Pancreas (tissue), 10 donors: Measurements from ENCODE around the gene C3orf22. TPM values are rescaled to one million over a fixed set of nuclear protein-coding genes. Genes with fewer than 3 reads are reported as not detected.

Source experiments
- ATAC-seq, 4 donors: fragments of 200-7000 bp; cut with Tn5 transposase; one replicate each; pipeline versions ENCODE4 v1.8.0 to v1.9.1; 2020; ENCODE audit warnings: mild to moderate bottlenecking in 4 of 4, moderate library complexity in 4 of 4
- DNase-seq, 6 donors: peaks; one replicate each; pipeline ENCODE4 v3.0.0-alpha.2; 2020
- FAIRE-seq: peaks from 2 replicates; lab custom pipeline; 2012; peaks lifted over from hg19 to GRCh38; lab: Jason Lieb, UNC
- H3K27ac ChIP-seq, 4 donors: fragments of 200-600 bp; sonication (generic); 1 replicate in 3 of 4; 2 replicates in 1 of 4; pipeline versions ENCODE4 v1.5.0 to v1.8.0; 2020
- H3K27me3 ChIP-seq, 4 donors: fragments of 200-600 bp; one replicate each; pipeline ENCODE4 v1.8.0; 2021
- H3K36me3 ChIP-seq, 3 donors: fragments of 200-600 bp; sonication (generic) in 1 of 3; one replicate each; pipeline versions ENCODE4 v1.5.0 to v1.8.0; 2020 to 2021
- H3K4me1 ChIP-seq, 3 donors: fragments of 200-600 bp; one replicate each; pipeline ENCODE4 v1.8.0; 2021
- H3K4me3 ChIP-seq, 4 donors: fragments of 200-600 bp; sonication (generic) in 2 of 4; one replicate each; pipeline versions ENCODE4 v1.5.0 to v1.8.0; 2020 to 2021
- H3K9me3 ChIP-seq, 4 donors: fragments of 200-600 bp; one replicate each; pipeline ENCODE4 v1.8.0; 2021
- CTCF ChIP-seq, 4 donors: fragments of 200-600 bp; sonication (generic) in 3 of 4; IDR thresholded peaks; one replicate each; pipeline versions ENCODE4 v1.5.0 to v1.8.0; 2021; ENCODE audit warnings: antibody characterized with exemption in 4 of 4
- WGBS, 2 donors: extraction: QIAGEN DNeasy Blood & Tissue Kit; methylation state at CpG; one replicate each; pipeline ENCODE4 v1.1.7; 2013; 5-methylcytosine and 5-hydroxymethylcytosine counted together
- intact Hi-C, 3 donors: fragments of 100-400 bp; cut with DNase I; formaldehyde crosslinking; loops; one replicate each; pipeline versions ENCODE4 v1.11.1 to v1.14.2; 2022
- polyA plus RNA-seq, 2 donors: library from polyadenylated mRNA; stranded (reverse); fragments of 200-250 nt; gene quantifications; one replicate each; pipeline ENCODE4 v1.2.3, GENCODE V29; 2013
- total RNA-seq, 6 donors: library from RNA; stranded (reverse); fragmentation: NEBNext Ultra II Directional in 4 of 6; extraction: Animal tissue kit (Norgen Biotek cat#: 25700) in 4 of 6; gene quantifications; one replicate each; pipeline versions ENCODE4 v1.2.1 to v1.2.4, GENCODE V29; 2021 to 2023
- donor health status: healthy with polysubstance abuse.
- donor health status: DM: no; HTN: no; CAD: no; lungs with moderate emphysema.
- donor health status: DM: no; HTN: no; CAD: no.
- donor health status: control.
- donor health status: control.
- donor health status: Bipolar disorder and iron deficiency.
- donor health status: DM: yes; HTN: yes; CAD: no.
- donor health status: DM: no; HTN: no; CAD: no.
- donor health status: DM: no; HTN: no; CAD: no.
- donor health status: DM: yes; HTN: yes; CAD: no.

The C3orf22 gene
- total and polyA plus RNA-seq, 8 donors = 0.09 TPM; not detected in 7

GRCh38 chr3:126547721-126548120, 11.0 kb downstream of the C3orf22 start:
- ATAC-seq (no peak), FAIRE-seq (no peak), DNase-seq (no peak)
- intact Hi-C loops = no loop called here
- WGBS, 2 donors = 48 to 60% methylated on average over 1 of the region's 1 CpG
- Histone ChIP-seq H3K27ac (no peak overlapping the region), H3K36me3 (no peaks in the 10 kb centered on the region), H3K9me3 (no peaks in the 10 kb centered on the region), H3K4me3 (no peak overlapping the region), H3K27me3 (no peaks in the 10 kb centered on the region), H3K4me1 (no peaks in the 10 kb centered on the region)
- no peak for TF ChIP-seq CTCF (IDR thresholded peaks at IDR 0.05)

GRCh38 chr3:126546549-126547239, 12.0 kb downstream of the C3orf22 start:
- no peak overlapping the region for H3K27ac ChIP-seq
- H3K4me3 ChIP-seq = no peak overlapping the region
- 54 to 70% methylated on average over 8 of the region's 8 CpGs for WGBS, 2 donors
- no peak for TF ChIP-seq CTCF (IDR thresholded peaks at IDR 0.05)
- intact Hi-C loops = no loop called here
- H3K27me3 ChIP-seq = no peaks in the 10 kb centered on the region
- H3K36me3 ChIP-seq = no peaks in the 10 kb centered on the region
- FAIRE-seq (no peak), DNase-seq (peak in 2 of 6 donors; percentile 2), ATAC-seq (no peak)
- no peaks in the 10 kb centered on the region for H3K9me3 ChIP-seq
- no peaks in the 10 kb centered on the region for H3K4me1 ChIP-seq

- intact Hi-C loops = no loop called here
- Histone ChIP-seq H3K4me1 (no peaks in the 10 kb centered on the region), H3K36me3 (no peaks in the 10 kb centered on the region), H3K9me3 (no peaks in the 10 kb centered on the region), H3K27ac (no peak overlapping the region), H3K27me3 (no peaks in the 10 kb centered on the region), H3K4me3 (no peak overlapping the region)
- no peak for FAIRE-seq
- 82 to 88% methylated on average over 6 of the region's 6 CpGs for WGBS, 2 donors
- ATAC-seq = no peak
- no peak for TF ChIP-seq CTCF (IDR thresholded peaks at IDR 0.05)
- peak in 2 of 6 donors; percentile 8 to 17 for DNase-seq
Observed at GRCh38 chr3:126546013-126546412, 12.7 kb downstream of the C3orf22 start.

GRCh38 chr3:126545544-126545943, 13.2 kb downstream of the C3orf22 start:
- H3K36me3 ChIP-seq = no peaks in the 10 kb centered on the region
- no peak for TF ChIP-seq CTCF (IDR thresholded peaks at IDR 0.05)
- H3K9me3 ChIP-seq = no peaks in the 10 kb centered on the region
- H3K4me3 ChIP-seq = no peak overlapping the region
- H3K4me1 ChIP-seq = no peaks in the 10 kb centered on the region
- FAIRE-seq (no peak), DNase-seq (peak in 2 of 6 donors; percentile 1 to 16), ATAC-seq (no peak)
- no peaks in the 10 kb centered on the region for H3K27me3 ChIP-seq
- 73 to 83% methylated on average over 5 of the region's 5 CpGs for WGBS, 2 donors
- intact Hi-C loops = no loop called here
- no peak overlapping the region for H3K27ac ChIP-seq

GRCh38 chr3:126544596-126545281, 14.0 kb downstream of the C3orf22 start:
- no peak for FAIRE-seq
- Histone ChIP-seq H3K9me3 (no peaks in the 10 kb centered on the region), H3K4me3 (no peak overlapping the region), H3K4me1 (no peaks in the 10 kb centered on the region), H3K36me3 (no peaks in the 10 kb centered on the region), H3K27me3 (no peaks in the 10 kb centered on the region), H3K27ac (no peak overlapping the region)
- TF ChIP-seq CTCF (IDR thresholded peaks at IDR 0.05) = no peak
- 63 to 73% methylated on average over 7 of the region's 7 CpGs for WGBS, 2 donors
- intact Hi-C loops = no loop called here
- peak in 3 of 6 donors; percentile 2 to 42 (median 4) for DNase-seq
- no peak for ATAC-seq
